K562 (cell line): ENCODE measurements around the gene GPR137C. TPM values are rescaled to one million over a fixed set of nuclear protein-coding genes. Genes with fewer than 3 reads are reported as not detected.

Experiments
- ELK1 ChIP-seq: sonication (generic); formaldehyde crosslinking; IDR thresholded peaks from 2 replicates; pipeline ENCODE4 v1.8.1; 2022; ENCODE audit warnings: missing genetic modification reagents
- GTF2E2 ChIP-seq: fragments of 200-800 bp; sonication (Bioruptor generic); IDR thresholded peaks from 2 replicates; pipeline ENCODE4 v1.6.1; 2016; ENCODE audit warnings: missing genetic modification characterization, missing compliant biosample characterization
- HMG20A ChIP-seq: fragments of 450-650 bp; formaldehyde crosslinking; conservative IDR thresholded peaks from 2 replicates; pipeline ENCODE4 v1.4.0; 2020; ENCODE audit warnings: mild to moderate bottlenecking, mixed read lengths
- MLX ChIP-seq, 2 experiments: fragments of 450-650 bp in 1 of 2; sonication (generic) in 1 of 2; formaldehyde crosslinking; conservative IDR thresholded peaks; 2 replicates each; pipeline versions ENCODE4 v1.4.0 to v1.8.1; 2020 to 2022; ENCODE audit warnings: mild to moderate bottlenecking in 1 of 2, missing genetic modification reagents in 1 of 2
- MTA3 ChIP-seq: fragments of 450-650 bp; formaldehyde crosslinking; IDR thresholded peaks from 2 replicates; pipeline ENCODE4 v1.6.1; 2017; ENCODE audit warnings: mild to moderate bottlenecking, borderline replicate concordance
- PATZ1 ChIP-seq: fragments of 250-450 bp; sonication (Bioruptor Pico); IDR thresholded peaks from 2 replicates; pipeline ENCODE4 v1.5.0; 2020; ENCODE audit warnings: mild to moderate bottlenecking, borderline replicate concordance
- PBX2 ChIP-seq, 2 experiments: IDR thresholded peaks in 1 of 2; conservative IDR thresholded peaks in 1 of 2; 2 replicates each; pipeline ENCODE4 v1.6.1; 2016; ENCODE audit warnings: low read depth in 2 of 2, mild to moderate bottlenecking in 1 of 2, missing compliant biosample characterization in 1 of 2, missing genetic modification characterization in 1 of 2, moderate library complexity in 1 of 2
- RBFOX2 ChIP-seq: fragments of 200-400 bp; formaldehyde crosslinking; IDR thresholded peaks from 2 replicates; pipeline ENCODE4 v1.6.1; 2017; ENCODE audit warnings: low read depth, mild to moderate bottlenecking, low read length, moderate library complexity
- THRAP3 ChIP-seq: fragments of 450-650 bp; IDR thresholded peaks from 2 replicates; pipeline ENCODE4 v1.6.1; 2016; ENCODE audit warnings: mild to moderate bottlenecking, inconsistent platforms, borderline replicate concordance
- U2AF1 ChIP-seq: fragments of 200-400 bp; formaldehyde crosslinking; optimal IDR thresholded peaks from 2 replicates; pipeline ENCODE3; 2017; ENCODE audit warnings: mild to moderate bottlenecking, low read depth, low read length, moderate library complexity
- VEZF1 ChIP-seq: fragments of 200-800 bp; sonication (Bioruptor generic); IDR thresholded peaks from 2 replicates; pipeline ENCODE4 v1.6.1; 2017; ENCODE audit warnings: missing genetic modification characterization, missing compliant biosample characterization
- ZNF263 ChIP-seq: sonication (generic); formaldehyde crosslinking; IDR thresholded peaks from 2 replicates; pipeline ENCODE4 v1.8.0; 2022; ENCODE audit warnings: mild to moderate bottlenecking, missing genetic modification reagents, borderline replicate concordance
- ZSCAN32 ChIP-seq: fragments of 450-650 bp; formaldehyde crosslinking; IDR thresholded peaks from 2 replicates; pipeline ENCODE4 v1.4.0; 2020; ENCODE audit warnings: mild to moderate bottlenecking, moderate library complexity
- polyA plus RNA-seq, 8 experiments: library from polyadenylated mRNA; depleted of rRNA in 4 of 8; stranded (reverse) in 5 of 8; unstranded in 3 of 8; fragments of >200 nt; fragmentation: Nextera tagmentation in 2 of 8; fragmentation: Illumina TruSeq in 1 of 8; extraction: Ambion mirVana in 2 of 8; extraction: Trizol in 1 of 8; gene quantifications; 2 replicates each; pipeline versions ENCODE4 v1.2.1 to v1.2.3, GENCODE V29; 2011 to 2014; ENCODE audit warnings: inconsistent platforms in 1 of 8, missing spikeins in 1 of 8
- total RNA-seq, 7 experiments: library from RNA; depleted of rRNA in 6 of 7; stranded (reverse); fragments of >200 nt in 6 of 7; fragmentation: Illumina TruSeq in 2 of 7; extraction: Trizol in 2 of 7; gene quantifications; 2 replicates each; pipeline versions ENCODE4 v1.2.1 to v1.2.3, GENCODE V29; 2011 to 2021; ENCODE audit warnings: low replicate concordance in 1 of 7

GPR137C gene
- total and polyA plus RNA-seq, 9 of the 15 experiments (the other 6 are each of a cell fraction or from before 2014, with no cell fraction given): 0.03 to 0.31 (median 0.06) TPM; not detected in 4

- TF ChIP-seq PBX2 (CRISPR knock-in tag; IDR thresholded peaks at IDR 0.05; ENCODE audit: low read depth) (peak; percentile 77), PBX2 (tag; conservative IDR thresholded peaks at IDR 0.05; ENCODE audit: low read depth) (peak; percentile 90), GTF2E2 (tag) (no peak), U2AF1 (no peak), PATZ1 (no peak), ELK1 (CRISPR knock-in tag) (no peak), MLX (CRISPR knock-in tag; conservative IDR thresholded peaks at IDR 0.05) (no peak), VEZF1 (peak; percentile 26; the same call in 1 of the 2 replicates), THRAP3 (no peak), MTA3 (no peak), HMG20A (CRISPR knock-in tag) (no peak), ZNF263 (CRISPR knock-in tag) (peak; percentile 89), ZSCAN32 (no peak), RBFOX2 (peak; percentile 84)
Observed at GRCh38 chr14:52552063-52552988, at the start of gene GPR137C, which contains the start of gene TXNDC16 (continued).
